CD4-positive, alpha-beta T cell (primary cell): ENCODE measurements around the gene EFR3B. TPM values are rescaled to one million over a fixed set of nuclear protein-coding genes. Genes with fewer than 3 reads are reported as not detected.

Experiments used
- ATAC-seq: fragments of 200-7000 bp; cut with Tn5 transposase; one replicate; pipeline ENCODE4 v1.10.0; 2022; ENCODE audit warnings: mild to moderate bottlenecking; ENCODE audit not compliant: poor library complexity
- CTCF ChIA-PET: fragments of 350-600 bp; sonication (Branson Sonifier 250); formaldehyde crosslinking; loops from one replicate; lab custom pipeline; 2021; ENCODE audit warnings: antibody characterized with exemption, inconsistent platforms; lab: Charles Lee
- POLR2A ChIA-PET: fragments of 350-600 bp; sonication (Branson Sonifier 250); formaldehyde crosslinking; loops from one replicate; lab custom pipeline; 2021; ENCODE audit warnings: antibody characterized with exemption, inconsistent platforms; lab: Charles Lee
- DNase-seq, 14 experiments: peaks; one replicate each; pipeline ENCODE4 v3.0.0-alpha.2; 2013 to 2020; ENCODE audit warnings: mixed read lengths in 2 of 14
- H3K27ac ChIP-seq, 2 donors: one replicate each; pipeline versions ENCODE4 v1.5.1 to v1.7.0; 2013; ENCODE audit warnings: low read length in 2 of 2, low read depth in 1 of 2, mild to moderate bottlenecking in 1 of 2
- H3K27me3 ChIP-seq, 2 experiments: 1 replicate in 1 of 2; 2 replicates in 1 of 2; pipeline versions ENCODE4 v1.6.1 to v1.7.0; 2013; ENCODE audit warnings: low read length in 2 of 2, control low read depth in 1 of 2, mild to moderate bottlenecking in 1 of 2, moderate library complexity in 1 of 2; ENCODE audit not compliant: insufficient read depth in 2 of 2, control insufficient read depth in 1 of 2
- H3K36me3 ChIP-seq: one replicate; pipeline ENCODE4 v1.6.1; 2013; ENCODE audit warnings: low read length, control low read depth; ENCODE audit not compliant: insufficient read depth
- H3K4me1 ChIP-seq: one replicate; pipeline ENCODE4 v1.6.1; 2013; ENCODE audit warnings: low read length, control low read depth; ENCODE audit not compliant: insufficient read depth
- H3K4me3 ChIP-seq: one replicate; pipeline ENCODE4 v1.5.1; 2013; ENCODE audit warnings: mild to moderate bottlenecking, low read length, moderate library complexity
- H3K9me3 ChIP-seq, 2 experiments: 1 replicate in 1 of 2; 2 replicates in 1 of 2; pipeline versions ENCODE4 v1.6.1 to v1.7.0; 2013; ENCODE audit warnings: low read length in 2 of 2, mild to moderate bottlenecking in 2 of 2, control low read depth in 1 of 2, moderate library complexity in 1 of 2; ENCODE audit not compliant: control insufficient read depth in 1 of 2, insufficient read depth in 1 of 2
- H3K27ac Mint-ChIP-seq: one replicate; pipeline ENCODE4 v1.8.0; 2020; ENCODE audit warnings: mixed read lengths
- H3K27me3 Mint-ChIP-seq: one replicate; pipeline ENCODE4 v1.8.0; 2021; ENCODE audit warnings: mixed read lengths
- H3K36me3 Mint-ChIP-seq: one replicate; pipeline ENCODE4 v1.8.0; 2021; ENCODE audit warnings: low read depth, mixed read lengths
- H3K4me1 Mint-ChIP-seq: one replicate; pipeline ENCODE4 v1.8.0; 2021; ENCODE audit warnings: low read depth, mixed read lengths
- H3K4me3 Mint-ChIP-seq: one replicate; pipeline ENCODE4 v1.8.0; 2020; ENCODE audit warnings: mild to moderate bottlenecking, mixed read lengths
- H3K9me3 Mint-ChIP-seq: one replicate; pipeline ENCODE4 v1.8.0; 2020; ENCODE audit warnings: mixed read lengths
- intact Hi-C, 2 experiments: fragments of 100-400 bp; cut with DNase I in 1 of 2; cut with micrococcal nuclease in 1 of 2; formaldehyde crosslinking; loops; one replicate each; pipeline versions ENCODE4 v1.15.1 to v1.9.0; 2023 to 2025; cut with DNase I, micrococcal nuclease
- total RNA-seq, 174 experiments: library from RNA in 2 of 174; stranded (reverse) in 2 of 174; gene quantifications; one replicate each; pipeline ENCODE4 v1.2.3 and lab custom pipeline; 2021 to 2026
- TF ChIP-seq, protein P1 (sequence below): fragments of 200-600 bp; IDR thresholded peaks from one replicate; pipeline ENCODE4 v1.8.0; 2022; ENCODE audit warnings: antibody characterized with exemption, mild to moderate bottlenecking

Gene EFR3B
- total RNA-seq, 2 experiments from 2014 or later: 0.11 TPM; not detected in 1

DNA sequence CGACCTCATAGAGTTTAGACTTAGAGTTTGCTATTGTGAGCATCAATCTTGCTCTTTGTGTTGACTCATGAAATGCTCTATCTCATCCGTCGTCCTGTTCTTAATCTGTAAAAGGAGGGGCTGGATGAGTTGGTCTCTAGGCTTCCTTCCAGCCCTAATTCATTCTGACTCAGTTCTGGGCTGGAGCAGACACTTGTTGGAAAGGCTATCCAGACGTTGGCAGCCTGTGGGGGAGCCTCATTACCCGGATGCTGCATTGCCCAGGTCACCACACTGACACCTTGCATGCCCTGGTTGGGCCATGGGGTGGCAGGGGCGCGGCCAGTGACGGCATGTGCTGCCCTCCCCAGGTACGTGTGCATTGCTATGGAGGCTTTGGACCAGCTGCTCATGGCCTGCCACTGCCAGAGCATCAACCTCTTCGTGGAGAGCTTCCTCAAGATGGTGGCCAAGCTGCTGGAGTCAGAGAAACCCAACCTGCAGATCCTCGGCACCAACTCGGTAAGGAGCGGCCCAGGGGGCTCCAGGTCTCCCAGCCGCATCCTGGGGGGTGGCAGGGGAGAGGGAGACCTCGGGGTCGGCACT lies 61.5 kb downstream of the EFR3B start:
- ATAC-seq (no peak), DNase-seq (no peak)
- Mint-ChIP-seq H3K36me3 (no peaks in the 10 kb centered on the region), H3K4me1 (no peaks in the 10 kb centered on the region), H3K27ac (no peak overlapping the region), H3K27me3 (peaks cover 7% of the 10 kb centered on the region), H3K9me3 (no peaks in the 10 kb centered on the region), H3K4me3 (no peak overlapping the region)
- Histone ChIP-seq H3K4me1 (no peaks in the 10 kb centered on the region), H3K27ac (no peak overlapping the region), H3K27me3 (no peaks in the 10 kb centered on the region), H3K36me3 (no peaks in the 10 kb centered on the region), H3K9me3 (peaks cover 0 to 5% of the 10 kb centered on the region in 2 experiments), H3K4me3 (no peak overlapping the region)
- TF ChIP-seq, protein P1, sequence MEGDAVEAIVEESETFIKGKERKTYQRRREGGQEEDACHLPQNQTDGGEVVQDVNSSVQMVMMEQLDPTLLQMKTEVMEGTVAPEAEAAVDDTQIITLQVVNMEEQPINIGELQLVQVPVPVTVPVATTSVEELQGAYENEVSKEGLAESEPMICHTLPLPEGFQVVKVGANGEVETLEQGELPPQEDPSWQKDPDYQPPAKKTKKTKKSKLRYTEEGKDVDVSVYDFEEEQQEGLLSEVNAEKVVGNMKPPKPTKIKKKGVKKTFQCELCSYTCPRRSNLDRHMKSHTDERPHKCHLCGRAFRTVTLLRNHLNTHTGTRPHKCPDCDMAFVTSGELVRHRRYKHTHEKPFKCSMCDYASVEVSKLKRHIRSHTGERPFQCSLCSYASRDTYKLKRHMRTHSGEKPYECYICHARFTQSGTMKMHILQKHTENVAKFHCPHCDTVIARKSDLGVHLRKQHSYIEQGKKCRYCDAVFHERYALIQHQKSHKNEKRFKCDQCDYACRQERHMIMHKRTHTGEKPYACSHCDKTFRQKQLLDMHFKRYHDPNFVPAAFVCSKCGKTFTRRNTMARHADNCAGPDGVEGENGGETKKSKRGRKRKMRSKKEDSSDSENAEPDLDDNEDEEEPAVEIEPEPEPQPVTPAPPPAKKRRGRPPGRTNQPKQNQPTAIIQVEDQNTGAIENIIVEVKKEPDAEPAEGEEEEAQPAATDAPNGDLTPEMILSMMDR: no peak
- ChIA-PET POLR2A (no interaction called here), CTCF (no interaction called here)
- intact Hi-C loops: no loop called here

DNA sequence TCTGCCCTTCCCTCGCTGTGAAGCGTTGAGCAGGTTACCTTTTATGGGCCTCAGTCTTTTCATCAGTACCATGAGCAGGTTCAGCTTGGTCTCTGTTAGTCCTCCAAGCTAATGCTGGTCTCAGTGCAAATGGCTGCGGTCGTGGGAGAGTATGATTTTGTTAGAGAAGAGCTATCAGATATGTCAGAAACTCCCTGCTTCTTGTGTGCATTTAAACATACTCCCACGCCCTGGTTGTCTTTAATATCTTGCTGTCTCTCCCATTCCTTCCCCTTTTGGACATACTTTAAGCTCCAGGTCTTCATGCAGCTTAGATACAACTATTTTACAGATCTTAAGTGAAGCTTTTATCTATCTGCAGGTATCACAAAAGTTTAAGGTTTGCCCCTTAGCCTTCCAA lies 62.9 kb downstream of the EFR3B start:
- no peaks in the 10 kb centered on the region for H3K27me3 ChIP-seq
- intact Hi-C loops: no loop called here
- ATAC-seq: no peak
- H3K36me3 ChIP-seq: no peaks in the 10 kb centered on the region
- Mint-ChIP-seq H3K9me3 (no peaks in the 10 kb centered on the region), H3K4me1 (no peaks in the 10 kb centered on the region), H3K4me3 (no peak overlapping the region), H3K27ac (no peak overlapping the region), H3K36me3 (no peaks in the 10 kb centered on the region), H3K27me3 (peaks cover 7% of the 10 kb centered on the region)
- H3K27ac ChIP-seq: no peak overlapping the region
- no peak for DNase-seq
- TF ChIP-seq, protein P1: no peak
- POLR2A ChIA-PET: no interaction called here
- H3K9me3 ChIP-seq: peaks cover 0 to 5% of the 10 kb centered on the region in 2 experiments
- CTCF ChIA-PET: interaction anchor here (1.4 kb wide), 1 partner anchor 11 kb away, joined by 3 read pairs; no protein-coding TSS in a partner anchor
- no peak overlapping the region for H3K4me3 ChIP-seq
- no peaks in the 10 kb centered on the region for H3K4me1 ChIP-seq

DNA sequence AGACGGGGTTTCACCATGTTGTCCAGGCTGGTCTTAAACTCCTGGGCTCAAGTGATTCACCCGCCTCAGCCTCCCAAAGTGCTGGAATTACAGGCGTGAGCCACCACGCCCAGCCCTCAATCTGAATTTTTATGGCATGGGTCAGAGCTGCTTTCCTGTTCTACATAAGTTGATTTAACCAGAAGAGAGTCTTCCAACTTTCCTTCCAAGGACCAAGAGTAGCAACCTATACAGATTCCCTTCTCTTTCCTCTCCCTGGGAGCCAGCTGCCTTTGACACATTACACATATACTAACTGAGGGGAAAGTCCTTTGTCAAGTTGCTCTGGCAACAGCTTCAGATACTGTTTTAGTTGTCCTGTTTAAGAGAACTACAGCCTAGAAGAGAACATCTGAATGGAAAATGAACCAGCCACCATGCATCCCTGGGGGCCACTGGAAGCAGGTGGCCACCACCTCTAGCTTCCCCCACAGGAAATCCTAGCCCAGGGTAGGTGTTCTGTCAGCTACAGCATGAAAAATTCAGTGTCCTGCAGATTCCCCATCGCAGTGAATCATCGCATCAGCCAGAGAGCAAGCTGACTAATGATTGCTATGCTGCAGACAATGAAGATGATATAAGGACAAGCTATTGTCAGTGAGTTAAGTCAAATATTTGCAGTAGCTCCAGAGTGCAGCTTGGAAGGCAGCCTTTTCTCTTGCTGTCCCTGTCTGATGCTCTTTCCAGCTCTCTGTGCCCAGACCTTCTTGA lies 63.6 kb downstream of the EFR3B start:
- Mint-ChIP-seq H3K9me3 (no peaks in the 10 kb centered on the region), H3K27ac (no peak overlapping the region), H3K4me1 (no peaks in the 10 kb centered on the region), H3K27me3 (peaks cover 7% of the 10 kb centered on the region), H3K36me3 (no peaks in the 10 kb centered on the region), H3K4me3 (no peak overlapping the region)
- ATAC-seq (no peak), DNase-seq (no peak)
- ChIA-PET CTCF (interaction anchor here (1.4 kb wide), 1 partner anchor 10 kb away, joined by 3 read pairs; no protein-coding TSS in a partner anchor), POLR2A (no interaction called here)
- H3K4me3 ChIP-seq: no peak overlapping the region
- no peaks in the 10 kb centered on the region for H3K36me3 ChIP-seq
- TF ChIP-seq, protein P1: no peak
- H3K9me3 ChIP-seq: peaks cover 0 to 5% of the 10 kb centered on the region in 2 experiments
- no peak overlapping the region for H3K27ac ChIP-seq
- no peaks in the 10 kb centered on the region for H3K4me1 ChIP-seq
- intact Hi-C loops: no loop called here
- H3K27me3 ChIP-seq: no peaks in the 10 kb centered on the region
